ENCODE data around the gene BLACAT1. TPM values are rescaled to one million over a fixed set of nuclear protein-coding genes. Genes with fewer than 3 reads are reported as not detected.

BLACAT1 gene
- polyA plus RNA-seq (2013, experiment 1 of 2): 3.2 TPM
- 2.5 TPM for polyA plus RNA-seq (2013, experiment 2 of 2)

GRCh38 chr1:205455581-205456382 lies at the start of gene BLACAT1:
TSS of gene BLACAT1 (minus strand) at chr1:205456045.
- peaks cover 33% of the 10 kb centered on the region for H3K4me1 ChIP-seq (ENCODE audit: control insufficient read depth, insufficient read depth, low read length, poor library complexity, severe bottlenecking)
- WGBS, 2 experiments (ENCODE audit: insufficient coverage in 2 of 2): 0 to 1% methylated on average over 24 to 37 of the region's 53 CpGs
- no peaks in the 10 kb centered on the region for H3K9me3 ChIP-seq (ENCODE audit: control insufficient read depth, low read length)
- peak within 1 kb of the TSS; percentile 16 for H3K27ac ChIP-seq (ENCODE audit: low read depth, low read length, severe bottlenecking)
- peak within 1 kb of the TSS; percentile 40 for H3K4me3 ChIP-seq (ENCODE audit: extremely low read depth, insufficient read depth, low read length, poor library complexity, severe bottlenecking)
- no peaks in the 10 kb centered on the region for H3K36me3 ChIP-seq (ENCODE audit: control insufficient read depth, insufficient read depth, low read length)

- 3 to 5% methylated on average over 10 to 11 of the region's 18 CpGs for WGBS, 2 experiments (ENCODE audit: insufficient coverage in 2 of 2)
- H3K27ac ChIP-seq (ENCODE audit: low read depth, low read length, severe bottlenecking): peak overlapping the region; percentile 6
These were observed 49.4 kb upstream of the BLACAT1 start for GRCh38 chr1:205505076-205505729.

GRCh38 chr1:205504311-205505075 lies 48.6 kb upstream of the BLACAT1 start, which contains the start of gene CDK18:
TSS of gene CDK18 (plus strand) at chr1:205504669. CDS start at chr1:205523168, 18,499 bp downstream.
- H3K4me1 ChIP-seq (ENCODE audit: control insufficient read depth, insufficient read depth, low read length, poor library complexity, severe bottlenecking): peaks cover 9% of the 10 kb centered on the region
- H3K4me3 ChIP-seq (ENCODE audit: extremely low read depth, insufficient read depth, low read length, poor library complexity, severe bottlenecking): peak within 1 kb of the TSS; percentile 53
- no peaks in the 10 kb centered on the region for H3K36me3 ChIP-seq (ENCODE audit: control insufficient read depth, insufficient read depth, low read length)
- no peaks in the 10 kb centered on the region for H3K9me3 ChIP-seq (ENCODE audit: control insufficient read depth, low read length)
- H3K27ac ChIP-seq (ENCODE audit: low read depth, low read length, severe bottlenecking): peak within 1 kb of the TSS; percentile 6
- 5% methylated on average over 22 to 32 of the region's 42 CpGs for WGBS, 2 experiments (ENCODE audit: insufficient coverage in 2 of 2)

More at GRCh38 chr1:205505076-205505729, 49.4 kb upstream of the BLACAT1 start:
- Histone ChIP-seq H3K9me3 (ENCODE audit: control insufficient read depth, low read length) (no peaks in the 10 kb centered on the region), H3K4me3 (ENCODE audit: extremely low read depth, insufficient read depth, low read length, poor library complexity, severe bottlenecking) (peak overlapping the region; percentile 53), H3K36me3 (ENCODE audit: control insufficient read depth, insufficient read depth, low read length) (no peaks in the 10 kb centered on the region), H3K4me1 (ENCODE audit: control insufficient read depth, insufficient read depth, low read length, poor library complexity, severe bottlenecking) (peaks cover 9% of the 10 kb centered on the region)

- Histone ChIP-seq H3K4me1 (ENCODE audit: control insufficient read depth, insufficient read depth, low read length, poor library complexity, severe bottlenecking) (peaks cover 9% of the 10 kb centered on the region), H3K36me3 (ENCODE audit: control insufficient read depth, insufficient read depth, low read length) (no peaks in the 10 kb centered on the region), H3K4me3 (ENCODE audit: extremely low read depth, insufficient read depth, low read length, poor library complexity, severe bottlenecking) (no peak overlapping the region), H3K9me3 (ENCODE audit: control insufficient read depth, low read length) (no peaks in the 10 kb centered on the region), H3K27ac (ENCODE audit: low read depth, low read length, severe bottlenecking) (no peak overlapping the region)
- WGBS, 2 experiments (ENCODE audit: insufficient coverage in 2 of 2): 95% methylated on average over 2 of the region's 3 CpGs
These were observed 47.1 kb upstream of the BLACAT1 start for GRCh38 chr1:205502992-205503391.

GRCh38 chr1:205502111-205502810 lies 46.4 kb upstream of the BLACAT1 start:
- H3K27ac ChIP-seq (ENCODE audit: low read depth, low read length, severe bottlenecking): no peak overlapping the region
- no peaks in the 10 kb centered on the region for H3K36me3 ChIP-seq (ENCODE audit: control insufficient read depth, insufficient read depth, low read length)
- peaks cover 9% of the 10 kb centered on the region for H3K4me1 ChIP-seq (ENCODE audit: control insufficient read depth, insufficient read depth, low read length, poor library complexity, severe bottlenecking)
- WGBS, 2 experiments (ENCODE audit: insufficient coverage in 2 of 2): 64 to 73% methylated on average over 3 of the region's 3 CpGs
- no peaks in the 10 kb centered on the region for H3K9me3 ChIP-seq (ENCODE audit: control insufficient read depth, low read length)
- no peak overlapping the region for H3K4me3 ChIP-seq (ENCODE audit: extremely low read depth, insufficient read depth, low read length, poor library complexity, severe bottlenecking)

GRCh38 chr1:205500240-205501233 lies 44.7 kb upstream of the BLACAT1 start:
- Histone ChIP-seq H3K36me3 (ENCODE audit: control insufficient read depth, insufficient read depth, low read length) (no peaks in the 10 kb centered on the region), H3K9me3 (ENCODE audit: control insufficient read depth, low read length) (no peaks in the 10 kb centered on the region), H3K27ac (ENCODE audit: low read depth, low read length, severe bottlenecking) (no peak overlapping the region), H3K4me3 (ENCODE audit: extremely low read depth, insufficient read depth, low read length, poor library complexity, severe bottlenecking) (no peak overlapping the region), H3K4me1 (ENCODE audit: control insufficient read depth, insufficient read depth, low read length, poor library complexity, severe bottlenecking) (peaks cover 5% of the 10 kb centered on the region)
- 42 to 46% methylated on average over 8 of the region's 9 CpGs for WGBS, 2 experiments (ENCODE audit: insufficient coverage in 2 of 2)

GRCh38 chr1:205499789-205500188 lies 43.9 kb upstream of the BLACAT1 start:
- H3K36me3 ChIP-seq (ENCODE audit: control insufficient read depth, insufficient read depth, low read length): no peaks in the 10 kb centered on the region
- no CpG with 5 or more reads among the region's 3 CpGs for WGBS, 2 experiments (ENCODE audit: insufficient coverage in 2 of 2)

GRCh38 chr1:205497351-205497750 lies 41.5 kb upstream of the BLACAT1 start:
- Histone ChIP-seq H3K4me1 (ENCODE audit: control insufficient read depth, insufficient read depth, low read length, poor library complexity, severe bottlenecking) (peaks cover 12% of the 10 kb centered on the region), H3K4me3 (ENCODE audit: extremely low read depth, insufficient read depth, low read length, poor library complexity, severe bottlenecking) (no peak overlapping the region), H3K36me3 (ENCODE audit: control insufficient read depth, insufficient read depth, low read length) (no peaks in the 10 kb centered on the region), H3K27ac (ENCODE audit: low read depth, low read length, severe bottlenecking) (no peak overlapping the region), H3K9me3 (ENCODE audit: control insufficient read depth, low read length) (no peaks in the 10 kb centered on the region)
- WGBS, 2 experiments (ENCODE audit: insufficient coverage in 2 of 2): 76 to 96% methylated on average over 4 to 5 of the region's 7 CpGs

More at GRCh38 chr1:205499789-205500188, 43.9 kb upstream of the BLACAT1 start:
- Histone ChIP-seq H3K4me3 (ENCODE audit: extremely low read depth, insufficient read depth, low read length, poor library complexity, severe bottlenecking) (no peak overlapping the region), H3K27ac (ENCODE audit: low read depth, low read length, severe bottlenecking) (no peak overlapping the region), H3K4me1 (ENCODE audit: control insufficient read depth, insufficient read depth, low read length, poor library complexity, severe bottlenecking) (peaks cover 5% of the 10 kb centered on the region), H3K9me3 (ENCODE audit: control insufficient read depth, low read length) (no peaks in the 10 kb centered on the region)

GRCh38 chr1:205496661-205497060 lies 40.8 kb upstream of the BLACAT1 start:
- Histone ChIP-seq H3K9me3 (ENCODE audit: control insufficient read depth, low read length) (no peaks in the 10 kb centered on the region), H3K4me1 (ENCODE audit: control insufficient read depth, insufficient read depth, low read length, poor library complexity, severe bottlenecking) (peaks cover 18% of the 10 kb centered on the region), H3K36me3 (ENCODE audit: control insufficient read depth, insufficient read depth, low read length) (no peaks in the 10 kb centered on the region), H3K4me3 (ENCODE audit: extremely low read depth, insufficient read depth, low read length, poor library complexity, severe bottlenecking) (no peak overlapping the region), H3K27ac (ENCODE audit: low read depth, low read length, severe bottlenecking) (no peak overlapping the region)
- 71% methylated on average over 1 of the region's 1 CpG; no CpG with 5 or more reads in 1 of the 2 experiments for WGBS, 2 experiments (ENCODE audit: insufficient coverage in 2 of 2)

All from mesodermal cell (in vitro differentiated cells).